ENCODE data around the gene HERC4. TPM values are rescaled to one million over a fixed set of nuclear protein-coding genes. Genes with fewer than 3 reads are reported as not detected.

The HERC4 gene
- total RNA-seq, 3 donors from 2014 or later = 43.2 to 81.4 (median 66.2) TPM

- H3K27me3 ChIP-seq = no peaks in the 10 kb centered on the region
- H3K4me1 ChIP-seq = no peaks in the 10 kb centered on the region
- H3K9me3 ChIP-seq = no peaks in the 10 kb centered on the region
- no peak for TF ChIP-seq POLR2A (IDR thresholded peaks at IDR 0.05)
- TF ChIP-seq POLR2AphosphoS5 (IDR thresholded peaks at IDR 0.05) = no peak
- TF ChIP-seq CTCF (IDR thresholded peaks at IDR 0.05) = no peak
- H3K27ac ChIP-seq = no peak overlapping the region
- H3K36me3 ChIP-seq = no peaks in the 10 kb centered on the region
- no peak overlapping the region for H3K4me3 ChIP-seq
- intact Hi-C loops (cut with DNase I; ENCODE audit: low total_unique reads) = loop anchor here (10.0 kb wide), 1 partner anchor 518 kb away; no protein-coding TSS in a partner anchor
- DNase-seq (ENCODE audit: low spot score in 2 of 2) = no peak
Measured at GRCh38 chr10:68086910-68087684, 12.0 kb upstream of the HERC4 start.

GRCh38 chr10:68086011-68086410, 10.9 kb upstream of the HERC4 start:
- no peak overlapping the region for H3K4me3 ChIP-seq
- TF ChIP-seq CTCF (IDR thresholded peaks at IDR 0.05) (no peak), POLR2A (IDR thresholded peaks at IDR 0.05) (no peak), POLR2AphosphoS5 (IDR thresholded peaks at IDR 0.05) (no peak)
- intact Hi-C loops (cut with DNase I; ENCODE audit: low total_unique reads) = loop anchor here (10.0 kb wide), 1 partner anchor 519 kb away; no protein-coding TSS in a partner anchor
- H3K9me3 ChIP-seq = no peaks in the 10 kb centered on the region
- H3K36me3 ChIP-seq = no peaks in the 10 kb centered on the region
- no peak for DNase-seq (ENCODE audit: low spot score in 2 of 2)
- no peak overlapping the region for H3K27ac ChIP-seq
- H3K27me3 ChIP-seq = no peaks in the 10 kb centered on the region
- H3K4me1 ChIP-seq = no peaks in the 10 kb centered on the region

- Histone ChIP-seq H3K9me3 (no peaks in the 10 kb centered on the region), H3K27ac (no peak overlapping the region), H3K4me3 (no peak overlapping the region), H3K27me3 (no peaks in the 10 kb centered on the region), H3K4me1 (no peaks in the 10 kb centered on the region), H3K36me3 (no peaks in the 10 kb centered on the region)
- no peak for DNase-seq (ENCODE audit: low spot score in 2 of 2)
- TF ChIP-seq POLR2AphosphoS5 (IDR thresholded peaks at IDR 0.05) (no peak), POLR2A (IDR thresholded peaks at IDR 0.05) (no peak), CTCF (IDR thresholded peaks at IDR 0.05) (no peak)
- intact Hi-C loops (cut with DNase I; ENCODE audit: low total_unique reads) = loop anchor here (10.0 kb wide), 1 partner anchor 520 kb away; no protein-coding TSS in a partner anchor
Measured at GRCh38 chr10:68084469-68084868, 9.4 kb upstream of the HERC4 start.

- intact Hi-C loops (cut with DNase I; ENCODE audit: low total_unique reads) = loop anchor here (10.0 kb wide), 1 partner anchor 521 kb away; no protein-coding TSS in a partner anchor
- Histone ChIP-seq H3K9me3 (no peaks in the 10 kb centered on the region), H3K27me3 (no peaks in the 10 kb centered on the region), H3K36me3 (no peaks in the 10 kb centered on the region), H3K4me1 (no peaks in the 10 kb centered on the region), H3K4me3 (no peak overlapping the region), H3K27ac (no peak overlapping the region)
- no peak for DNase-seq (ENCODE audit: low spot score in 2 of 2)
- TF ChIP-seq POLR2AphosphoS5 (IDR thresholded peaks at IDR 0.05) (no peak), POLR2A (IDR thresholded peaks at IDR 0.05) (no peak), CTCF (IDR thresholded peaks at IDR 0.05) (no peak)
Measured at GRCh38 chr10:68083953-68084352, 8.9 kb upstream of the HERC4 start.

GRCh38 chr10:68082872-68083271, 7.8 kb upstream of the HERC4 start:
- no peak overlapping the region for H3K4me3 ChIP-seq
- TF ChIP-seq CTCF (IDR thresholded peaks at IDR 0.05) (no peak), POLR2A (IDR thresholded peaks at IDR 0.05) (no peak), POLR2AphosphoS5 (IDR thresholded peaks at IDR 0.05) (no peak)
- no peak overlapping the region for H3K27ac ChIP-seq
- H3K4me1 ChIP-seq = no peaks in the 10 kb centered on the region
- H3K27me3 ChIP-seq = no peaks in the 10 kb centered on the region
- H3K36me3 ChIP-seq = no peaks in the 10 kb centered on the region
- intact Hi-C loops (cut with DNase I; ENCODE audit: low total_unique reads) = loop anchor here (10.0 kb wide), 1 partner anchor 522 kb away; no protein-coding TSS in a partner anchor
- DNase-seq (ENCODE audit: low spot score in 2 of 2) = no peak
- no peaks in the 10 kb centered on the region for H3K9me3 ChIP-seq

Data from breast epithelium (tissue), 4 donors.